Measurements from ENCODE around the gene STARD9. TPM values are rescaled to one million over a fixed set of nuclear protein-coding genes. Genes with fewer than 3 reads are reported as not detected.
A peak's percentile ranks its signal among the peaks of the same experiment; 100 is the strongest.

The STARD9 gene
- total and polyA plus RNA-seq, 10 of the 15 experiments (the other 5 are each of a cell fraction or from before 2014, with no cell fraction given), result 0.58 to 11.5 (median 6.1) TPM

GRCh38 chr15:42578984-42579537, 3.7 kb downstream of the STARD9 start (continued):
- TF ChIP-seq MEF2B (IDR thresholded peaks at IDR 0.05; ENCODE audit: partially characterized antibody, poor library complexity, severe bottlenecking) (peak; percentile 30), PKNOX1 (IDR thresholded peaks at IDR 0.05) (peak; percentile 41; the same call in 1 of the 2 replicates), TAF1 (IDR thresholded peaks at IDR 0.05; ENCODE audit: borderline replicate concordance, low read depth, low read length) (no peak), CEBPB (IDR thresholded peaks at IDR 0.05; ENCODE audit: borderline replicate concordance in 1 of 2, low read depth in 2 of 2, low read length in 2 of 2) (no peak), KAT2A (conservative IDR thresholded peaks at IDR 0.05; ENCODE audit: control insufficient read depth, low read depth, low read length) (no peak), PAX8 (IDR thresholded peaks at IDR 0.05) (no peak), SMC3 (IDR thresholded peaks at IDR 0.05; ENCODE audit: borderline replicate concordance, low read length) (no peak)
- TF ChIP-seq, protein P1, sequence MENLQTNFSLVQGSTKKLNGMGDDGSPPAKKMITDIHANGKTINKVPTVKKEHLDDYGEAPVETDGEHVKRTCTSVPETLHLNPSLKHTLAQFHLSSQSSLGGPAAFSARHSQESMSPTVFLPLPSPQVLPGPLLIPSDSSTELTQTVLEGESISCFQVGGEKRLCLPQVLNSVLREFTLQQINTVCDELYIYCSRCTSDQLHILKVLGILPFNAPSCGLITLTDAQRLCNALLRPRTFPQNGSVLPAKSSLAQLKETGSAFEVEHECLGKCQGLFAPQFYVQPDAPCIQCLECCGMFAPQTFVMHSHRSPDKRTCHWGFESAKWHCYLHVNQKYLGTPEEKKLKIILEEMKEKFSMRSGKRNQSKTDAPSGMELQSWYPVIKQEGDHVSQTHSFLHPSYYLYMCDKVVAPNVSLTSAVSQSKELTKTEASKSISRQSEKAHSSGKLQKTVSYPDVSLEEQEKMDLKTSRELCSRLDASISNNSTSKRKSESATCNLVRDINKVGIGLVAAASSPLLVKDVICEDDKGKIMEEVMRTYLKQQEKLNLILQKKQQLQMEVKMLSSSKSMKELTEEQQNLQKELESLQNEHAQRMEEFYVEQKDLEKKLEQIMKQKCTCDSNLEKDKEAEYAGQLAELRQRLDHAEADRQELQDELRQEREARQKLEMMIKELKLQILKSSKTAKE (IDR thresholded peaks at IDR 0.05; ENCODE audit: low read depth, poor library complexity, severe bottlenecking), result no peak

Data from GM12878 (cell line).